Stimulated activated CD4-positive, alpha-beta T cell treated with anti-CD3 and anti-CD28 coated beads, Interleukin-4, amount 100 ng/mL, for 4 hours (primary cell): ENCODE measurements around the gene GDAP1L1.
"Not testable (repeated sequence)": the region's sequence is repeated elsewhere in the genome, so short reads cannot be mapped to it uniquely, and the experiment has no call there.

Source experiments
- DNase-seq, 2 experiments: peaks; one replicate each; pipeline ENCODE4 v3.0.0-alpha.2; 2020

The GDAP1L1 gene

DNA sequence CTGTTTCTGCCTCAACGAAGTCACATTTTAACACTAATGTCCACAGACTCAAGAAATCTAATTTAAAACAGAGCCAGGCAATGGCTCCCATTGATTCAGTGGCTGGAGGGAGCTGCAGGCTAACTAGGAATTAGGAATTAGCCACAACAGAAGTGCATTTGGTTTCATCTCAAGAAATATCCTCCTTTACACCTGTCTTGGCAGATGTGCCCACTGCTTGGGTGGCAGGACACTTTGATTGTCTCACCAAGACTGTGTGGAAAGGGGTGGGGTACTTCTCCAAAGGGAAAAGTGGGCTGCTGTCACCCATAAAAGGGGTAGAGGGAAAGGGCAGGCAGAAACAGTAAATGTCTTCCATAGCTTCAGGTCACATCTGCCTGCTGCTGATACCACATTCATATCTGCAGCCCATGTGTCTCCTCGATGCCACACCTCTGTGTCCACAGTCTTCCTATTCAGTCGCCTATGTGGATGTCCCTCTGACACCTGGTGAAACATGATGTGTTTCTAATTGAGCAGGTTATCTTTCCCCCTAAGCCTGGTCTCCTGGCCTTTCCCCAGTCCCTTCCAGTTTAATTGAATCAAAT is 25.6 kb upstream of the GDAP1L1 start:
- DNase-seq: no peak

DNA sequence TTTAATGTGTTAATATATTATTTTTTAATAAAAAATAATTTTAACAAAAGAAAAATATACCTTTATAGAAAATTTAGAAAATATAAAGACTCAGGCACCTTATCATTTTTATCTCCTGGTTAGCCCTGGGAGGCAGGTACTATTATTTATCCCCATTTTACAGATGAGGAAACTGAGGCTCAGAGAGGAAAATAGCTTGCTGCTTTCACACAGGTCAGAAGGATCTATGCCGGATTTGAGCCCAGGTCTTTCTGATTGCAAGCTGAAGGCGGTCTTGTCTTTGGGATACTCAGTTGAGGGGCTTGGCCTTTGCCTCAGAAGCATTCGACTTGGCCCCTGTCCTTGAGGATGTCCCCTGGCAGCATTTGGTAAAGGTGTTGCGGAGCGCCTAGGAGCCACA is 25.1 kb upstream of the GDAP1L1 start:
- DNase-seq: no peak

GRCh38 chr20:44222633-44223368 is 24.3 kb upstream of the GDAP1L1 start:
- no peak for DNase-seq

- DNase-seq: no peak
Measured at GRCh38 chr20:44223721-44224120, 23.4 kb upstream of the GDAP1L1 start.

GRCh38 chr20:44224637-44225036 is 22.5 kb upstream of the GDAP1L1 start:
- no peak for DNase-seq

DNA sequence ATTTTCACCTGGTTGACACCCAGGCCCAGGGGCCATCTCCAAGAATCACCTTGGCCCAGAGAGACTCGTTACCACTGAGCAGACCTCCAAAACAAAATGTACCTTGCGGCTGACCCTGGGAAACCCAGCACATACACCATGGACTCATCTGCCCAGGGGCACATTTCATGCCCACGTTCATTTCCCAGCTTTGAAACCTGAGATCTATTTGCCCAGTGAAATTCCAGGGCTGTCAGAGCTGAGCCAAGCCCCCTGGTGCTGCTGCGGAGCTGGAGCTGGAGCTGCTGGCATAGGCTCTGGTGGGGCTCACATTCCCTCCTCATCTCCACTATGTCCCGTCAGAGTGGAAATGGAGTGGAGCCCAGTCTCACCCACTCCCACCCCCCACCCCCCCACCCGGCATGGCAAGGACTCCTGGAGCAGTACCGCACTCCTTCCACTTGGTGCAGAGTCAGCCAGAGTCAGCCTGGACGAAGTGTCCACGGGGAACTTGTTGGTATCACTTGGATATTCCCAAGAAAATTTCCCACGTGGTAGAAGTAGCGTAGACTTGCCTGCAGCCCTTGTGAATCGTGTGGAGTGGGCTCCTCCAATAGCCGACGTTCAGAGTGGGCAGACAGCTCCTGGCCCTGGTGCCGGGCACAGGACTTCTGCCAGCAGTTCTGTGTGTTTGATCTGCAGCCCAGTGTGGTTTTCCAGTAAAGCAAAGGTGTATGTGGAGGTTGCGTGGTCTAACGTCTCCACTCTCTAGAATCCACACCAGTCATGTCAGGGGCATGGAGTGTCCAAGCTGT is 18.4 kb upstream of the GDAP1L1 start:
- DNase-seq: no peak

DNA sequence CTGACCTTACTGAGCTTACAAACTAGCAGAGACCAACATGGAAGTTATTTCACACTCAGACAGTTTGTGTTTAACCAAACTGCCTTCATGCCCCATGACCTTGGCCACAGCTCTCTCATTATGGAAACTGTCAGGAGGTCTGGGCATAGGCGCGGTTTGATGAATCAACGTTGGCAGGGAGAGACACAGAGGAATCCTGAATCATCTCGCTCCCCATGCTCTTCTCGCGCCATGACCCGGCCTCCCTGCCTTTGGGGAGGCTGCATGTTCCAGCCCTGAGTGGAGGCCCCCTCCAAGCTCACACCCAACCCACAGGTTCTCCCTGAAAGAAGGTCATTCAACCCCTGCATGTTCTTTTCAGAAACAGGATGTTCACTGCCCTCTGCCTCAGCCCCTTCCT is 15.9 kb upstream of the GDAP1L1 start:
- DNase-seq: no peak

DNA sequence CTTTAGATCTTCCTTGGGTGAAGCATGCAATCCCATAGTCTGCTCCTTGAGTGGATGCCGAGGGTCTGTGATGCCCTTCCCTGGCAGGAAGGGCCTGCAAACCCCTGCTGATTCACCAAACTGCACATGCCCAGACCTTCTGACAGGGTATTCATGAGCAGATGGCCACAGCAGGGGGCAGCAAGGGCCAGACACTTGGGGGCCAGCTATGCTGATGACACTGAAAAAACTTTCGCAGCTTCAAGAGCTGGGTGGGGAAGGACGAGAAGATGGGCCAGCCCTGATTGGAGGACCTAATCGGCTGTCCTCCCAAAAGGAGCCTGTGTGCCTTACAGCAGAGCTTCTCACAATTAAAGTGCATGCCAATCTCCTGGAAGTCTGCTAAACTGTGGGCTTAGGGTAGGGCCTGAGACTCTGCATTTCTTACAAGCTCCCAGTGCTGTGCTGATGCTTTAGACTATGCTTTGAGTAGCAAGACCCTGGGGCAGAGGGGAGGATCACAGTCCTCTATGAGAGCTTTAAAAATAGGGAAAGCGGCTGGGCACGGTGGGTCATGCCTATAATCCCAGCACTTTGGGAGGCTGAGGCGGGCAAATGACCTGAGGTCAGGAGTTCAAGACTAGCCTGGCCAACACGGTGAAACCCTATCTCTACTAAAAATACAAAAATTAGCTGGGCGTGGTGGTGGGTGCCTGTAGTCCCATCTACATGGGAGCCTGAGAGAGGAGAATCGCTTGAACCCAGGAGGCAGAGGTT is 15.2 kb upstream of the GDAP1L1 start:
- no peak for DNase-seq

GRCh38 chr20:44232469-44232856 is 14.6 kb upstream of the GDAP1L1 start:
- DNase-seq: not testable (repeated sequence)

DNA sequence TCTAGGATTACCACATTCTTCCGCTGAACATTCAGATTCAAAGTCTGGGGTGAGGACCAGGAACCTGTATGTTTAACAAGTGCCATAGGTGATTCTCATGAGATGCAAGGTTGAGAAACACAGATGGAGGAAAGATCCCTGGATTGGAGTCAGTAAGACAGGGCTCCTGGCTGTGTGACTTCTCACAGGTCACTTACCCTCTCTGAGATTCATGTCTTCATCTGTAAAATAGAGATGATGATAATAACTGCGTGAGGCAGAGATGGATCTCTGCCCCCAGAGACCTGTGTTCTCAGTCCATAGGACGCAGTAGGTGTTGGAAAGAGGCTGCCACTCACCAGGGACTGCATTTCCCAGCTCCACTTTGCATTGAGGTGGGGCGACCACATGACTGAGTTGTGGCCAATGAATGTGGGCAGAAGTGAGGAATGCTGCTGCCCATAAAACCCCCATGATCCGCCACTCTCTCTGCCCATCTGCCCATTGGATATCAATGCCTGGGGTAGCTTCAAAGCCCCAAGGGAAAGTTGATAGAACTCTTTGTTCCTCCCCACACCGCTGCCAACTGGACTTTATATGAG is 13.6 kb upstream of the GDAP1L1 start:
- DNase-seq: no peak

DNA sequence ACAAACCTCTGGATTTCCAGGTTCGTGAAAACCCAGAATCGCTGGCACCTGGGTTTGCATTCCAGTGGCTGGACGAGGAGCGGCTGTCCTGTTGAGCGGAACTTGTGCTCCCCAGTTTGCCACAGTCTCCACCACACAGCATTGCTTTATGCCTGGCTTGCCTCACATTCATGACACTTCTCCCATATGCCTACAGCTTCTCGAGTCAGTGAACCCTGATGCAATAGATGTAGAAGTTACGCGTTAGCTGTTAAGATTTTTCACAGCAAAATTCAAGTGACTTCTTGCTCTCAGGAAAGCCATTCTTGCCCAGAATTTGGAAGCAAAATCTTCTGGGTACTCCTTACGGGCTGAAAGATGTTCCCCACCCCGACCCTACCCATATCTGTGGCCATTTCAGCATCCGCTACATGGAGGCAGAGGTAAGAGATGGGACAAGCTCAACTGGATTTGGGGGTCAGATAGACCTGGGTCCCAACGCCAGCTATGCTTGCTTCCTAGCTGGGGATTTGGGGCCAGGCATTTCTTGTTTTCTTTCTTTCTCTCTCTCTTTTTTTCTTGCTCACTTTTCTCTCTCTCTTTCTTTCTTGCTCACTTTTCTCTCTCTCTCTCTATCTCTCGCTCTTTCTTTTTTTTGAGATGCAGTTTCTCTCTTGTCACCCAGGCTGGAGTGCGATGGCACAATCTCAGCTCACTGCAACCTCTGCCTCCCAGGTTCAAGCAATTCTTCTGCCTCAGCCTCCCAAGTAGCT is 12.4 kb upstream of the GDAP1L1 start:
- no peak for DNase-seq

GRCh38 chr20:44235702-44236101 is 11.4 kb upstream of the GDAP1L1 start:
- DNase-seq: no peak

GRCh38 chr20:44236840-44237239 is 10.3 kb upstream of the GDAP1L1 start:
- not testable (repeated sequence) for DNase-seq

- DNase-seq: no peak
Measured at GRCh38 chr20:44241796-44242195, 5.3 kb upstream of the GDAP1L1 start.

GRCh38 chr20:44245977-44246376 is 1.1 kb upstream of the GDAP1L1 start:
- DNase-seq: no peak

DNA sequence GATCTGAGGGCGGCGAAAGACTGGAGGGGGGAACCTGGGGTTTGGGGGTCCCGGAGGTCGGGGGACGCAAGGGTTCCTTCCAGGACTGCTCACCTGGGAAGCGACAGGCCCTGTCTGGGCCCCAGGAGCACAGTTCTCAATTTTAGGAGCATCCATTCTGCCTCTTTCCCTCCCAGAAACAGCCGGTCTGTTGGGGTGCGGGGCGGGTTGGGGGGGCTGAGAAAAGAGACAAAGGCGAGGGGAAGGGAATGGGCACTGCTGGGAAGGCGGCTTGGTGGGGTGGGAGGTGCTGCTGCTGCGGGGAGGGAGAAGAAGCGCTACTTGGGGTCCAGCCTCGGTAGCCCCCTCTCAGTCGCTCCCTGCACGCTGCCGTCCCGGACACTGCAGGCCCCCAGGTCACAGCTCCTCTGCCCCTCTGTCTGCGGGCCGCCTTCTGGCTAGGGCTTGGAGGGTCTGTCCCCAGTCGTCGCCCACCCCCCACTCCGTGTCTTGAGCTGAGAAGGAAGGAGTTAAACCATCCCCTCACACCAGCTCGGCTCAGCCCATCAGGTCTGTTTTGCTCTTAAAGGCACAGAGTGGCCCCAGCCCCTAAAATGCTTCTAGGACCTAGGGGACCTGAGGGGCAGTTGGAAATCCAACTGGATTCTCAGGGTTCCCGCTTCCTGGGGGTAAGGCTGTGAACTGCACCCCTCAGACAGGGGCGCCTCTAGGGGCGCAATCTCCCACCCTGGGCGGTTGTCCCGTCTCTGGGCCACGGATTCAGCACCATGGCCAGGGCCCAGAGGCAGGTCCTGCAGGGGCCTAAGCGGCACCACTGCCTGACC is 690 bp downstream of the GDAP1L1 start:
- peak in 1 of 2 experiments; percentile 16 for DNase-seq

- no peak for DNase-seq
Measured at GRCh38 chr20:44248410-44248759, 1.3 kb downstream of the GDAP1L1 start.

- DNase-seq: no peak
Measured at GRCh38 chr20:44251284-44251683, 4.2 kb downstream of the GDAP1L1 start.

DNA sequence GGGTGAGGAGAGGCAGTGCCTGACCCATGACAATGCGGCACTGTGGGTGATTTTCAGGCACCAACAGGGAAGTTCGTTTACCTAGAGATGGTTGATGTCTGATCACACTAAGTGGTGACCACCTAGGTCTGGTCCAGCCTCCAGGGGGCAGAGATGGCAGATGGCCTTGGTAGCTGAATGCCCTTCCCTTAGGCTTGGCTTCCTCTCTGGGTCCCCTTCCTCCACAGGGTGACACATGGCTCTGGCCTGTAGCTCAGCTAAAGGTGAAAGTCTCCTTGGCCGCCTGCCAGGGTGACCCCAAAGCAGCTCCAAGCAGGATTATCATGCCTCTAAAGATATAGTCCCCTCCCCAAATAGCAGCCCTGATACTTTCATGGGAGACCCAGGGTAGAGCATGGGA is 6.4 kb downstream of the GDAP1L1 start:
- DNase-seq: no peak

DNA sequence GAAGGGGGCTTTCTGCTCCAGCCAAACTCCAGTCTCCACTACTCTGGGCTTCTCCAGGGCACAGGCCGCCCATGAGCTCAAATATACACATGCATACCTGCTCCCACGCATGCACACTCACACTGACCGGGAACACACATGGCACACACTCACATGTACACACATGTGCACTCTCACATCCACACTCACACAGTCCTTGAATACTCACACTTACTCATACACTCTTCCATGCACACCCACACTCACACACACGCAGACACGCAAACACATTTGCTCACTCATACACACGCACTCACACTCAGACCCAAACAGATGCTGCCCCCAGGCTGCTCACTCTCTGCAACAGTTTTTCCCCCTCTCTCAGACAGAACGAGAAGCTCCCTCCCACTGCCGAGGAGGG is 7.0 kb downstream of the GDAP1L1 start:
- DNase-seq: no peak

DNA sequence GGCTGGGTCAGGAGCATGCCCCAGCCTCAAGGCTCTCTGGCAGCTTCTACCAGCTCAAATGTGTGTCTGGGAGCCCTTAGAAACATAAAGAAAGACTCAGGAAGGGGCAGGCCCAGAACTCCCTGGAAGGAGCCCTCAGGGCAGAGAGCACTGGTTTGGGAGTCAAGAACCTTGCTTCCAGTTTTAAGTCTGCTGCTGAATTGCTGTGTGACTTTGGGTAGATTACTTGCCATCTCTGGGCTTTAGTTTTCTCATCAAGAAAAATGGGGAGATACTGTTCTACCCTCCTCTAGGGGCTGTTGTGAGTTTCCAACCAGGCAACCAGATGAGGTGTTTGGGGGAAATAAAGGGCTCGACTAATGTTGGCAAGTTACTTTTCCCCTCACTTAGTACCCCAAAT is 8.8 kb downstream of the GDAP1L1 start:
- no peak for DNase-seq
